Pancreas (tissue), 10 donors: ENCODE measurements around the gene MLH1. TPM values are rescaled to one million over a fixed set of nuclear protein-coding genes. Genes with fewer than 3 reads are reported as not detected.
"Not testable (repeated sequence)": the region's sequence is repeated elsewhere in the genome, so short reads cannot be mapped to it uniquely, and the experiment has no call there.

Experiments
- ATAC-seq, 4 donors: fragments of 200-7000 bp; cut with Tn5 transposase; one replicate each; pipeline versions ENCODE4 v1.8.0 to v1.9.1; 2020; ENCODE audit warnings: mild to moderate bottlenecking in 4 of 4, moderate library complexity in 4 of 4
- DNase-seq, 6 donors: peaks; one replicate each; pipeline ENCODE4 v3.0.0-alpha.2; 2020
- FAIRE-seq: peaks from 2 replicates; lab custom pipeline; 2012; peaks lifted over from hg19 to GRCh38; lab: Jason Lieb, UNC
- H3K27ac ChIP-seq, 4 donors: fragments of 200-600 bp; sonication (generic); 1 replicate in 3 of 4; 2 replicates in 1 of 4; pipeline versions ENCODE4 v1.5.0 to v1.8.0; 2020
- H3K27me3 ChIP-seq, 4 donors: fragments of 200-600 bp; one replicate each; pipeline ENCODE4 v1.8.0; 2021
- H3K36me3 ChIP-seq, 3 donors: fragments of 200-600 bp; sonication (generic) in 1 of 3; one replicate each; pipeline versions ENCODE4 v1.5.0 to v1.8.0; 2020 to 2021
- H3K4me1 ChIP-seq, 3 donors: fragments of 200-600 bp; one replicate each; pipeline ENCODE4 v1.8.0; 2021
- H3K4me3 ChIP-seq, 4 donors: fragments of 200-600 bp; sonication (generic) in 2 of 4; one replicate each; pipeline versions ENCODE4 v1.5.0 to v1.8.0; 2020 to 2021
- H3K9me3 ChIP-seq, 4 donors: fragments of 200-600 bp; one replicate each; pipeline ENCODE4 v1.8.0; 2021
- CTCF ChIP-seq, 4 donors: fragments of 200-600 bp; sonication (generic) in 3 of 4; IDR thresholded peaks; one replicate each; pipeline versions ENCODE4 v1.5.0 to v1.8.0; 2021; ENCODE audit warnings: antibody characterized with exemption in 4 of 4
- WGBS, 2 donors: extraction: QIAGEN DNeasy Blood & Tissue Kit; methylation state at CpG; one replicate each; pipeline ENCODE4 v1.1.7; 2013; 5-methylcytosine and 5-hydroxymethylcytosine counted together
- intact Hi-C, 3 donors: fragments of 100-400 bp; cut with DNase I; formaldehyde crosslinking; loops; one replicate each; pipeline versions ENCODE4 v1.11.1 to v1.14.2; 2022
- polyA plus RNA-seq, 2 donors: library from polyadenylated mRNA; stranded (reverse); fragments of 200-250 nt; gene quantifications; one replicate each; pipeline ENCODE4 v1.2.3, GENCODE V29; 2013
- total RNA-seq, 6 donors: library from RNA; stranded (reverse); fragmentation: NEBNext Ultra II Directional in 4 of 6; extraction: Animal tissue kit (Norgen Biotek cat#: 25700) in 4 of 6; gene quantifications; one replicate each; pipeline versions ENCODE4 v1.2.1 to v1.2.4, GENCODE V29; 2021 to 2023
- donor health status: healthy with polysubstance abuse.
- donor health status: DM: no; HTN: no; CAD: no; lungs with moderate emphysema.
- donor health status: DM: no; HTN: no; CAD: no.
- donor health status: control.
- donor health status: control.
- donor health status: Bipolar disorder and iron deficiency.
- donor health status: DM: yes; HTN: yes; CAD: no.
- donor health status: DM: no; HTN: no; CAD: no.
- donor health status: DM: no; HTN: no; CAD: no.
- donor health status: DM: yes; HTN: yes; CAD: no.

MLH1 gene
- total and polyA plus RNA-seq, 8 donors = 7.9 to 16.4 (median 13.3) TPM

DNA sequence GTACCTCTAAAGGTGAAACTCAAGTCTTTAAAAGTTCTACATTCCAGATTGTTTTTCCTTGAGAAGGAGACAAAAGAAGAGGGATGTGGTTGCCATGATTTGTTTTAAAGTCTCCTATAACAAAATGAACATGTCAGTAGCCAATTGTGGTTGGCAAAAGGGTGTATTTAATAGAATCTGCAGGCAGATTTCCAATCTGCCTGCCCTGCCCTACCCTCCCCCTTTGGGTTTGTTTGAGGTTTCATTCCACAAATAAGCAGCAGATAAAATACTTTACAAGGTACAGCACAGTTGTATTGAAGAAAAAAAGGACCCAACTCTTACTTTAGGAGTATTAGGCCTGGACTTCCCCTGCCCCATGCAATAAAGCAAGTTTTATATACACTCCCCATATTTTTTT, 59.5 kb downstream of the MLH1 start:
- Histone ChIP-seq H3K4me1 (peaks cover 0 to 6% (median 0%) of the 10 kb centered on the region in 3 donors), H3K4me3 (no peak overlapping the region), H3K27ac (peak overlapping the region in 1 of 4 donors; percentile 17), H3K36me3 (peaks cover 0 to 38% (median 5%) of the 10 kb centered on the region in 3 donors), H3K27me3 (no peaks in the 10 kb centered on the region), H3K9me3 (no peaks in the 10 kb centered on the region)
- no peak for TF ChIP-seq CTCF (IDR thresholded peaks at IDR 0.05)
- ATAC-seq (peak in 3 of 4 donors; percentile 24 to 77 (median 69)), FAIRE-seq (no peak), DNase-seq (no peak)
- intact Hi-C loops = no loop called here

DNA sequence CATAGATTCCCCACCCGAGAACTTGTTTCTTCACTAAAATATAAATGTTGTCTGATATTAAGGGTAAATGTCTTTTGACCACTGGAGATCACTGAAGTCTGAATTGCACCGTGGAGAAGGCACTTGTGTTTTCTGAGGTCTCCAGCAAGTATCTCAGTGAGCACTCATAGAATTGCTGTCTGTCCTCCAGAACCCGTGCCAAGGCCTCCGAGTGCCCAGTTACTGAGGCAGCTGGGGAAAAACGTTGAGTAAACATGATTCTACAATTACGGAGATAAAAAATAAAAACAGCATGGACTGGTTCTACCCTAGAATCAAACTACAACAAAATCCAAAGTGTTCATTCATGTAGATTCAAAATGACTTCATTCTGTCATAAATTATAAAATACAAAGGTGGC, 60.0 kb downstream of the MLH1 start:
- TF ChIP-seq CTCF (IDR thresholded peaks at IDR 0.05) = no peak
- intact Hi-C loops = no loop called here
- ATAC-seq (peak in 3 of 4 donors; percentile 26 to 60 (median 58)), DNase-seq (no peak), FAIRE-seq (no peak)
- H3K4me1 ChIP-seq = peaks cover 0 to 6% (median 0%) of the 10 kb centered on the region in 3 donors
- no peaks in the 10 kb centered on the region for H3K9me3 ChIP-seq
- 40 to 41% methylated on average over 6 of the region's 6 CpGs for WGBS, 2 donors
- H3K27ac ChIP-seq = peak overlapping the region in 1 of 4 donors; percentile 17
- peaks cover 0 to 40% (median 9%) of the 10 kb centered on the region in 3 donors for H3K36me3 ChIP-seq
- H3K27me3 ChIP-seq = no peaks in the 10 kb centered on the region
- no peak overlapping the region for H3K4me3 ChIP-seq

- no peak for TF ChIP-seq CTCF (IDR thresholded peaks at IDR 0.05)
- H3K36me3 ChIP-seq = peaks cover 0 to 39% (median 13%) of the 10 kb centered on the region in 3 donors
- DNase-seq (no peak), ATAC-seq (peak in 2 of 4 donors; percentile 8 to 18), FAIRE-seq (no peak)
- peak overlapping the region in 2 of 4 donors; percentile 8 to 17 for H3K27ac ChIP-seq
- no peaks in the 10 kb centered on the region for H3K27me3 ChIP-seq
- peaks cover 0 to 6% (median 0%) of the 10 kb centered on the region in 3 donors for H3K4me1 ChIP-seq
- H3K9me3 ChIP-seq = no peaks in the 10 kb centered on the region
- 96 to 97% methylated on average over 2 of the region's 2 CpGs for WGBS, 2 donors
- intact Hi-C loops = no loop called here
- no peak overlapping the region for H3K4me3 ChIP-seq
Measured at GRCh38 chr3:37053753-37054152, 60.4 kb downstream of the MLH1 start.

- peaks cover 0 to 33% (median 16%) of the 10 kb centered on the region in 3 donors for H3K36me3 ChIP-seq
- no peaks in the 10 kb centered on the region for H3K27me3 ChIP-seq
- DNase-seq (no peak), FAIRE-seq (peak; percentile 20), ATAC-seq (peak; percentile 65 to 84 (median 75))
- H3K9me3 ChIP-seq = no peaks in the 10 kb centered on the region
- peaks cover 0 to 6% (median 0%) of the 10 kb centered on the region in 3 donors for H3K4me1 ChIP-seq
- H3K4me3 ChIP-seq = no peak overlapping the region
- 49 to 77% methylated on average over 3 of the region's 3 CpGs for WGBS, 2 donors
- no peak for TF ChIP-seq CTCF (IDR thresholded peaks at IDR 0.05)
- H3K27ac ChIP-seq = peak overlapping the region in 1 of 4 donors; percentile 8
- intact Hi-C loops = no loop called here
Measured at GRCh38 chr3:37054370-37054769, 61.1 kb downstream of the MLH1 start.

DNA sequence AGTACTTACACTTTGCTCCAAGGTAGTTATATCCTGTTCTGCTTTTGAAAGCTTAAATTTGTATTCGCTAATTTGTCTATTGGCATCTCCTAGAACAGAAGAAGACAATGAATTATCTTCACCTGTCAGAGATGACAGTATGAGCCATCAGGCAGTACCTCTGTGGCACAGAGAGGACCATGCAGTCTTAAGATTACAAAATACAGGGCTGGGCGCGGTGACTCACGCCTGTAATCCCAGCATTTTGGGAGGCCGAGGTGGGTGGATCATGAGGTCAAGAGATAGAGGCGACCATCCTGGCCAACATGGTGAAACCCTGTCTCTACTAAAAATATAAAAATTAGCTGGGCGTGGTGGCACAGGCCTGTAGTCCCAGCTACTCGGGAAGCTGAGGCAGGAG, 61.8 kb downstream of the MLH1 start:
- ATAC-seq, H3K9me3 ChIP-seq, H3K4me3 ChIP-seq, H3K27me3 ChIP-seq, DNase-seq, H3K4me1 ChIP-seq, FAIRE-seq, intact Hi-C loops: not testable (repeated sequence)
- peaks cover 0 to 30% (median 16%) of the 10 kb centered on the region in 3 donors for H3K36me3 ChIP-seq
- WGBS, 2 donors = 95 to 98% methylated on average over 8 of the region's 8 CpGs
- peak overlapping the region in 1 of 4 donors; percentile 8 for H3K27ac ChIP-seq
